ENCODE measurements around the gene TRIM47. TPM values are rescaled to one million over a fixed set of nuclear protein-coding genes. Genes with fewer than 3 reads are reported as not detected.

TRIM47 gene
- total and polyA plus RNA-seq, 2 of the 13 experiments (the other 11 are each of a cell fraction or from before 2014, with no cell fraction given): 33.5 to 82.0 TPM

DNA sequence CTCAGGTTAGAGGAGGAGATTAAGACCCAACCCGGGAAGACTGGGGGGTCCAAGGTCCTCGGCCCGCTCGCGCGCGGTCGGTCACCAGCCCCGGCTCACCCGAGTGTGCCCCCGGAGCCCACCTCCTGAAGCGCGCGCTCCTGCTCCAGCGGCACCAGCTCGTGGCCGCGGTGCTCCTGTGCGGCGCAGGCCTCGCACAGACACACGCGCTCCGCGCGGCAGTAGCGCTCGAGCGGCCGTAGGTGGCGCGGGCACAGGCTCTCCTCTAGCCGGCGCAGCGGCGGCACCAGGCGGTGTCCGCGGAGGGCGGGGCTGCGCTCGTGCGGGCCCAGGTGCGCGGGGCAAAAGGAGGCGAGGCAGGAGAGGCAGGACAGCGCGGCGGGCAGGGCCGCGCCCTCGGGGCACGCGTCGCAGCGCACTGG, 618 bp downstream of the TRIM47 start (continued):
- TF ChIP-seq, protein P1, sequence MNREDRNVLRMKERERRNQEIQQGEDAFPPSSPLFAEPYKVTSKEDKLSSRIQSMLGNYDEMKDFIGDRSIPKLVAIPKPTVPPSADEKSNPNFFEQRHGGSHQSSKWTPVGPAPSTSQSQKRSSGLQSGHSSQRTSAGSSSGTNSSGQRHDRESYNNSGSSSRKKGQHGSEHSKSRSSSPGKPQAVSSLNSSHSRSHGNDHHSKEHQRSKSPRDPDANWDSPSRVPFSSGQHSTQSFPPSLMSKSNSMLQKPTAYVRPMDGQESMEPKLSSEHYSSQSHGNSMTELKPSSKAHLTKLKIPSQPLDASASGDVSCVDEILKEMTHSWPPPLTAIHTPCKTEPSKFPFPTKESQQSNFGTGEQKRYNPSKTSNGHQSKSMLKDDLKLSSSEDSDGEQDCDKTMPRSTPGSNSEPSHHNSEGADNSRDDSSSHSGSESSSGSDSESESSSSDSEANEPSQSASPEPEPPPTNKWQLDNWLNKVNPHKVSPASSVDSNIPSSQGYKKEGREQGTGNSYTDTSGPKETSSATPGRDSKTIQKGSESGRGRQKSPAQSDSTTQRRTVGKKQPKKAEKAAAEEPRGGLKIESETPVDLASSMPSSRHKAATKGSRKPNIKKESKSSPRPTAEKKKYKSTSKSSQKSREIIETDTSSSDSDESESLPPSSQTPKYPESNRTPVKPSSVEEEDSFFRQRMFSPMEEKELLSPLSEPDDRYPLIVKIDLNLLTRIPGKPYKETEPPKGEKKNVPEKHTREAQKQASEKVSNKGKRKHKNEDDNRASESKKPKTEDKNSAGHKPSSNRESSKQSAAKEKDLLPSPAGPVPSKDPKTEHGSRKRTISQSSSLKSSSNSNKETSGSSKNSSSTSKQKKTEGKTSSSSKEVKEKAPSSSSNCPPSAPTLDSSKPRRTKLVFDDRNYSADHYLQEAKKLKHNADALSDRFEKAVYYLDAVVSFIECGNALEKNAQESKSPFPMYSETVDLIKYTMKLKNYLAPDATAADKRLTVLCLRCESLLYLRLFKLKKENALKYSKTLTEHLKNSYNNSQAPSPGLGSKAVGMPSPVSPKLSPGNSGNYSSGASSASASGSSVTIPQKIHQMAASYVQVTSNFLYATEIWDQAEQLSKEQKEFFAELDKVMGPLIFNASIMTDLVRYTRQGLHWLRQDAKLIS (CRISPR knock-in tag; IDR thresholded peaks at IDR 0.05): peak; percentile 23; the same call in 1 of the 2 replicates
- TF ChIP-seq PCBP1 (IDR thresholded peaks at IDR 0.05; ENCODE audit: borderline replicate concordance, low read depth, low read length) (0 out of 2 replicates have a peak, but pooled peaks have one; percentile 15), ZFP90 (CRISPR knock-in tag; IDR thresholded peaks at IDR 0.05; ENCODE audit: borderline replicate concordance) (peak; percentile 52; the same call in 1 of the 2 replicates), POLR2A (IDR thresholded peaks at IDR 0.05; ENCODE audit: insufficient read depth in 1 of 2, low read depth in 2 of 2, low read length in 2 of 2) (no peak; a peak in 1 of 4 replicates), NFAT5 (CRISPR knock-in tag; IDR thresholded peaks at IDR 0.05) (no peak), ZNF142 (CRISPR knock-in tag; IDR thresholded peaks at IDR 0.05) (peak; percentile 52; the same call in 1 of the 2 replicates), ZNF704 (CRISPR knock-in tag; IDR thresholded peaks at IDR 0.05; ENCODE audit: borderline replicate concordance) (peak; percentile 76; the same call in 1 of the 2 replicates)
- TF ChIP-seq, protein P2, sequence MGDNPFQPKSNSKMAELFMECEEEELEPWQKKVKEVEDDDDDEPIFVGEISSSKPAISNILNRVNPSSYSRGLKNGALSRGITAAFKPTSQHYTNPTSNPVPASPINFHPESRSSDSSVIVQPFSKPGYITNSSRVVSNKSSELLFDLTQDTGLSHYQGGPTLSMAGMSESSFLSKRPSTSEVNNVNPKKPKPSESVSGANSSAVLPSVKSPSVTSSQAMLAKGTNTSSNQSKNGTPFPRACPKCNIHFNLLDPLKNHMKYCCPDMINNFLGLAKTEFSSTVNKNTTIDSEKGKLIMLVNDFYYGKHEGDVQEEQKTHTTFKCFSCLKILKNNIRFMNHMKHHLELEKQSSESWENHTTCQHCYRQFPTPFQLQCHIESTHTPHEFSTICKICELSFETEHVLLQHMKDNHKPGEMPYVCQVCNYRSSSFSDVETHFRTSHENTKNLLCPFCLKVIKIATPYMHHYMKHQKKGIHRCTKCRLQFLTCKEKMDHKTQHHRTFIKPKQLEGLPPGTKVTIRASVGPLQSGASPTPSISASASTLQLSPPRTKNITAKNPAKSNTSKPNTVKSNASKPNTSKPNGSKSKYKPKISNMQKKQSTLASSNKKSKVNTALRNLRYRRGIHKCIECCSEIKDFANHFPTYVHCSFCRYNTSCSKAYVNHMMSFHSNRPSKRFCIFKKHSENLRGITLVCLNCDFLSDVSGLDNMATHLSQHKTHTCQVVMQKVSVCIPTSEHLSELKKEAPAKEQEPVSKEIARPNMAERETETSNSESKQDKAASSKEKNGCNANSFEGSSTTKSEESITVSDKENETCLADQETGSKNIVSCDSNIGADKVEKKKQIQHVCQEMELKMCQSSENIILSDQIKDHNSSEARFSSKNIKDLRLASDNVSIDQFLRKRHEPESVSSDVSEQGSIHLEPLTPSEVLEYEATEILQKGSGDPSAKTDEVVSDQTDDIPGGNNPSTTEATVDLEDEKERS (CRISPR knock-in tag; IDR thresholded peaks at IDR 0.05): no peak

All from HepG2 (cell line).